Kidney tubule cell (primary cell): Measurements from ENCODE around the gene GAL3ST3.
A peak's percentile ranks its signal among the peaks of the same experiment; 100 is the strongest.

ENCODE experiments used
- DNase-seq: peaks from one replicate; pipeline ENCODE4 v3.0.0-alpha.2; 2018; ENCODE audit warnings: low spot score

GAL3ST3 gene

DNA sequence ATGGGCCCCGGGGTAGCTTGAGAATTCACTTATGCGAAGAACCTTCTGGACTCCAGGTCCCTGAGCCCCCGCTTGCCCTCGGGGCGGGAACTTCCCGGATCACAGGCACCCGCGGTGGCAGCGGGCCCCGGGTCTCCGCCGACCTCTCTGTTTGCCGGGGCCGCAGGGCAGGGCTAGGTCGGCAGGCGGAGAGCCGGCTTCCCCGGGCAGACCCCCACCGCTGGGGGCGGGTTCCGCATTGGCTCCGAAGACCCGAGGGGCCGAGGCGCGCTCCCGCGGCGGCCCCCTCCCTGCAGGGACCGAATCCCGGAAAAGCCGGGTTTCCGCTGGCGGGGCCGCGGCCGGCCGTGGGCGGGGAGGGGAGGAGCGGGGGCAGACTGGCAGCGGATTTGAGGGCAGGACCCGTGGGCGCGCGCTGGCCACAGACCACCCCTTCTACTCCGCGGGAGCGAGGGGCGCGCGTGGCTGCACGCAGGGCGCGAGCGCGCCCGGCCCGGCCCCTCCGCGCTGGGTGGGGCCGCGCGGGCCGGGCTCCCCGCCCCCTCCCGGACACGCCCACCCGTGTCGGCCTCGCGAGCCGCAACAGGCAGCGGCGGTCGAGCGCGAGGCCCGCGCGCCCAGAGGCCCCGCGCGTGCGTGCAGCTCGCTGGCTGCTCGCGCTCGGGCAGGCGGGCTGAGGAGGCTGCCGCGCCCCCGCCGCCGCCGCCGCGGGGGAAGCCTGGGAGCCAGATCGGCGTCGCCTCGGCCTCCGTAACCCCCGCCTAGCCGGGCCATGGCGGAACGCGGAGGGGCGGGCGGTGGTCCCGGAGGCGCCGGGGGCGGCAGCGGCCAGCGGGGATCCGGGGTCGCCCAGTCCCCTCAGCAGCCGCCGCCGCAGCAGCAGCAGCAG is 21.0 kb upstream of the GAL3ST3 start, which contains the start of gene PACS1:
Gene PACS1, plus strand, starts transcription at position 558 of the 889 bp plus-strand sequence. Its CDS starts 215 bp downstream, at position 773.
- peak; percentile 81 for DNase-seq

DNA sequence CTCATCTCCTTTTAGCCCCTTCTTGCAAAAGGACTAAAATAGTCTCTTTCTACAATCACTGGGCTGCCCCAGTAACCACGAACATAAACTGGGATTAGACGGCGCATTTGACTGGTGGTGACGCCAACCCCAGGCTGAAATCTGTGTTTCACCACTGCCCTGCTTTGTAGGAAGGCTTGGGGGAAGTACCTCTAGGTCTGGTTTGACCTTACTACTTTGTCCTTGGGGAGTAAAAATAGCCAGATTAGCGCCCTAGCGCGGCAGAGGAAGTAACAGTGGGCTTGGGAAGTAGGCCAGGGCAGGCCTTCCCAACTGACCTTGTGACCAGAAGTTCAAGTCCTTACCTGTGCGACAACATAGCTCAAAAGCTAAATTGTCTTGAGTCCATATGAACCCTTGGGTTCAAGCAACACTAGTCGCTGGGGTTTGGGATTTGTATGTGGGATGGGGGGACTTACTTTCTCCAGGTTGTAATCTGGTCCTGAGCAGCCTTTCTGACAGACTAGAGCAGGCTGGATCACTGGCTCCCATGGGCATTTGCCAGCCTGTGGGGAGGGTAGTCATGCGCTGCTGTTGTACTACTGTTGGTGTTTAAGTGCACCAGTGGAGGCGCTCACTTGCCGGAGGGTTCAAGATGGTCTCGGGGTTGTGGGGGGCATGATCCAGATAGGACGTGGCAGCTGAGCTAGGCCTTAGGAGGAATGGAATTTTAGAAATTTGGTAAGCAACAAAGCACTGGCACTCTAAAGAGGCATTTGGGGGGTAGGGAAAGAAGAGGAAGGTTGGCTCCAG is 20.2 kb upstream of the GAL3ST3 start:
- peak; percentile 66 for DNase-seq

- peak; percentile 74 for DNase-seq
Observed at GRCh38 chr11:66068154-66068821, 19.3 kb upstream of the GAL3ST3 start.

- DNase-seq = no peak
Observed at GRCh38 chr11:66067640-66068039, 18.7 kb upstream of the GAL3ST3 start.

DNA sequence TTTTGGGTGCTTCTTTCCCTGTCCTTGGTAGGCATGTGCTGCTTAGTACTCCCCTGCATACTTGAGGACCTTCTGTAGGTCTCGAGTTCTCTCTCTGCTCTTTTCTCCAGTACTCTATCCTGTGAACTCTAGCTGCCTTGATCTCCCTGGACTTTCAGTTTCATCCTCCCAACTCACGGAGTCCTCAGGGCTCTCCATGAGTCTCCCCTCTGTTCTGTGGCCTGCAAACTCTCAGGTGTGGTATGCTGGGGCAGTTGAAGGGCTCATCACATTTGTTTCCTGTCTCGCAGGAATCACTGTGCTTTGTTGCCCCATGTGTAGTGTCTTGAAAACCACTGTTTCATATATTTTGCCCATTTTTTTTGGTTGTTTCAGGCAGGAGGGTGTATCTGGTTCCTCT is 17.8 kb upstream of the GAL3ST3 start:
- no peak for DNase-seq

GRCh38 chr11:66064571-66064970 is 15.6 kb upstream of the GAL3ST3 start:
- no peak for DNase-seq

DNA sequence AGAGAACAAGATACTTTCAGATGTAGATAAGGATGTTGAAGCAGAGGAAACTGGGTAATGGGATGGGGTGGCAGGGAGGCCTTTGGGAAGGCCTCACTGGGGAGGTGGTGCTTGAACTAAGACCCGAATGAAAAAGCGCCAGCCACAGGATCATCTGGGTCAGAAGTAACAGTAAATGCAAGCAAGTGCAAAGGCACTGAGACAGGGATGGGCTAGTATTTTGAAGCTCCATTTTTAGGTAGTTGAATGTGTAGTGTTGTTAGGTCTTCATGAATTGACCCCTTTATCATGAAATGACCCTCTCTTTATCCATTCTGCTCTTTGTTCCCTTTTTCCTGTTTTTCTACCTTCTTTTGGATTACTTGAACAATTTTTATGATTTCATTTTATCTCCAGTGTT is 14.9 kb upstream of the GAL3ST3 start:
- DNase-seq = no peak

DNA sequence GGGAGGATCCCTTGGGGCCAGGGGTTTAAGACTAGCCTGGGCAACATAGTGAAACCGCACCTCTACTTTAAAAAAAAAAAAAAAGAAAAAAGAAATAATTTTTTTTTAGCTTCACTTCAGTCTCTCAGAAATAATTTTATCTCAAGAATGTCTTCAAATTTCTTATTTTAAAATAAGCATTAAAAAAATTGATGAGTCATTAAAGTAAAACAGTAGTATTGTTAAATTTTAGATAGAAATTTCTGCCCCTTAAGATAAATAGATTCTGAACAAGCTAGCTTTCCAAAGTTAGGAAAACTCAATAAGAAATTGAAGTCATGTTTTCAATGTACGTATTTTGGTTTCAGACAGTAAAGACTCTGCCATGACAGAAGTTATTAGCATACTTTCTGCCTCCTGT is 13.4 kb upstream of the GAL3ST3 start:
- no peak for DNase-seq

DNA sequence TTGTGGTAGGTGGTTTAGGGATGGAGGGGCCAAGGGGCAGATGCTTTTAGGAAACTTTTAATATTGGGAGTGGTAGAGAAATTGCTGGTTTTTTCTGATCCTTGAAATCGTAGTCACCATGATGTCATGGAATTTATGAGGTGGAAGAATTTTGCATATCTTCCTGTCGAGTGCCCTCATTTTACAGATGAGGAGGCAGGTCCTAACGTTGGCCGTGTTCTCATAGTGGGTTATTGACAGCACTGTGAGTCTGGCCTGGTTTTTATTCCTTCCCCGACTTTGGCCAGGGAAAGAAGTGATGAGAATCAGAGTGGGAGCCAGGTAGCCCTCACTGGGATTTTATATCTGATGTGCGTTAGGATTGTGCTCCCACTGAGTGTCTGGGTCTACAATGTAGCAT is 12.3 kb upstream of the GAL3ST3 start:
- DNase-seq = no peak

DNA sequence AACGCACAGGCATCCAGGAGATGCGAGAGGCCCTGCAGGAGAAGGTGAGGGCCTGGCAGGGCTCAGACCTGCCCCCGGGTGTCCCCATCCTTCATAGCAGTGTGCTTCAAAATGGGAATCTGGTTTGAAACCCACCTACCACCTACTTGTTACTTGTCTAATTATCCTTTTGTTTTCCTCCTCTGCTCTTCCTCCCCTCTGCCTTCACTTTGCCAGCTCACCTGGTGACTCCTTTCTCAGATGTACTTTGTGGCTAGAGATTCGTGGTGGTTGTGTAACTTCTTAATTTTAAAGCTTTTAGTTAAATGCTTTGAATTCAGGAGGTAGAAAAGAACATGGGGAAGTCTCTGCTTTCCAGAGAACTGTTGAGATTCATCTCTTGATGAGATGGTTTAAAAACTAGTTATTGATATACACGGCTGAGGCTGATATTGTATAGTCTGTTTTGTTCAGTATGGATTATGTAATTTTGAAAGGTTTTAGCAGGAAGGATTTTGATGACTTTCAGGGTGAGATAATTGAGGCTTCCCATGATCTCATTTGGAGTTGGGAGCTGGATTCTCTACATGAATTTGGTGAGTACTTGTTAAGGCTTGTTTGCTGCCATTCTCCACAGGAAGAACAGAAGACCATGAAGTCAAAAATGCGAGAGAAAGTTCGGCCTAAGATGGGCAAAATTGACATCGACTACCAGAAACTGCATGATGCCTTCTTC is 11.2 kb upstream of the GAL3ST3 start:
- DNase-seq = no peak

DNA sequence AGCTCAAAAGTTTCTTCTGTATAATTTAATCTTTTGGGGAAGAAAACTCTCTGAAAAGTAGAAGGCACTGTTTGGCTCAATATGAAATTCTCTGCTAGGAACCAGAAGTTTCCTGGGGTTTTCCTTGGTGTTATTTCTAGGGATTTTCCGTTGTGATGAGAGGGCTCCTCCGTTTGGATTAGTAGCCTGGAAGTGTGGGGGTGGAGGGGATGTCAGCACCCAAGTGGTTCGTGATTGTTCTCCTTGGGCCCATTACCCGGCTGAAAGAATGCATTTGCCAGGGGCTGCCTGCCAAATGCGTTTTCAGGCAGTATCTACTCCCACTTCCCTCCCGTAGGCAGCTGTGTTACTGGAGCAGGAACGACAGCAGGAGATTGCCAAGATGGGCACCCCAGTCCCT is 7.5 kb upstream of the GAL3ST3 start:
- DNase-seq = no peak

DNA sequence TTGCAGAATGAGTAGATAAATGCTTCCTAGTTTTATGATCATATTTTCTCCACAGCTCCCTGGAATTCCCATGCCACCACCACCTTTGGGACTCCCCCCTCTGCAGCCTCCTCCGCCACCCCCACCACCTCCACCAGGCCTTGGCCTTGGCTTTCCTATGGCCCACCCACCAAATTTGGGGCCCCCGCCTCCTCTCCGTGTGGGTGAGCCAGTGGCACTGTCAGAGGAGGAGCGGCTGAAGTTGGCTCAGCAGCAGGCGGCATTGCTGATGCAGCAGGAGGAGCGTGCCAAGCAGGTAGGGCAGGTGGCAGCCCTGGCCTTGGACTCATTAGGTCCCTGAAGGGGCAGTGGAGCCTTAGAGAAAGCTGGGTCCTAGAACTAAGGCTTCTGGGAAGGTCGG is 6.1 kb upstream of the GAL3ST3 start:
- DNase-seq = no peak

DNA sequence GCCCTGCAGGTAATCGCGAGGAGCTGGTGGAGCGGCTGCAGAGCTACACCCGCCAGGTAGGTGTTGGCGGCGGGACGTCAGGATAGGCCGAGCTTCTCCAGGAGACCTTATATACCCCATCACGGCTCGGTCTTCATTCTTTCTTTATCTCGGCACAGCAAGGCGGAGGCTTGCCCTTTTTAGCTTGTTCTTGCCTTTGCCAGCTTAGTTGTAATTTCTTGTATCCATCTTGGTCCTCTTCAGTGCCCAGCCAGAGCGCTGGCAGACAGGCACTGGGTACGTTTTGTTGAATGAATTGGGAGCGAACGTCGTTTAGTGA is 3.7 kb upstream of the GAL3ST3 start:
- no peak for DNase-seq

DNA sequence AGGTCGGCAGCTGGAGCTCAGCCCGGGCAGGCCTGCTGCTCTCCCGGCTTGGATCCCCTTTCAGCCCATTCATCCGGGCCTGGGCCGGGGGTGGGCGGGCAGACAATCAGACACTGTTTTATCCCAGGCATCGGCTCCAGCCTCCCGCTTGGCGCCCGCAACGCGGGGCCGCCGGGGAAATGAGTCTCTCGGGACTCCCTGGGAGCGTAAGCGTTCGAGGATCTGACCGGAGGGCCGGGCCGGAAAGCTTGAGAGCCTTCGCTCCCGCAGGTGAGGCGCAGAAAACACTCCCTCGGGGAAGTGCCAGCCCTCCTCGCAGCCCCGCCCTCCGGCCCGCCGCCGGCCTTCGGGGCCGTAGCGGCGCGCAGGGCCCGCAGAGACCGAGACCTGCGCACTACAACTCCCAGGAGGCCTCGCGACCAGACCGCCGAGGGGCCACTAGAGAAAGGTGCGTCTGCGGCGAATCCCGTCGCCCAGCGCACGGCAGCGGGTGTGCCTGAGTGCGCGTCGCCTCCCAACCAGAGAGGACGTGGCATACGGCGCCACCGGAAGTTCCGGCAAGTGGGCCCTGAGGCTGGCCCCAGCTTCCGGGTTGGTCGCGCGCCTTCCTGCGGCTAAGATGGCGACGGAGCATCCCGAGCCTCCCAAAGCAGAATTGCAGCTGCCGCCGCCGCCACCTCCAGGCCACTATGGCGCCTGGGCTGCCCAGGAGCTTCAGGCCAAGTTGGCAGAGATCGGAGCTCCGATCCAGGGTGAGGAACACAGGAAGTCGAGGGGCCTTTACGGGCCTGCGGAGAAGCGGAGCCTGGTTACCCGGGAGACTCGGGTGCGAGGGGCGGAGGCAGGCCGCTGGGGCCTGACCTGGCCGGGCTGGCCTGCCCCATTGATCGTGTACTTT is 3.1 kb upstream of the GAL3ST3 start, which contains the start of gene SF3B2:
Gene SF3B2, plus strand, starts transcription at position 599 of the 898 bp plus-strand sequence. Its CDS starts 21 bp downstream, at position 620.
- peak; percentile 99 for DNase-seq

DNA sequence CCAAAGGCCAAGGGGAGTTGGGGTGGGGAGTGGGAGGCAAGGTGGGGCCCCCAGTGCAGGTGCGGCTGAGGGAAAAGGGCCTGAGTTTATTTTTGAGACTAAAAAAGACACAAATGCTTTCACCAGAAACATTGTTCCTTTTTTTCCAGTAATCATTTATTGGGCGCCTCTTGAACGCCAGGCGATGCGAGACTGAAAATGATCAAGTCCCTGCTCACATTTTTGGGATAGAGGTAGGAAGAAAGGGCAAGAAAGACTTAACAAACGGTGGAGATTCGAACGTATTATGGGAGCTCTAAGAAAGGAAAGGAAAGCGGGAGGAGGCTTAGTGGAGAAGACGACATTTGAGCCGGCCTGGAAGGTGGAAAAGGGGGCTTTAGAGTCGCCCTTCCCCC is 2.4 kb upstream of the GAL3ST3 start:
- no peak for DNase-seq

- DNase-seq = no peak
Observed at GRCh38 chr11:66050581-66051231, 1.7 kb upstream of the GAL3ST3 start.

GRCh38 chr11:66047541-66048365 is 1.2 kb downstream of the GAL3ST3 start:
- peak; percentile 84 for DNase-seq

DNA sequence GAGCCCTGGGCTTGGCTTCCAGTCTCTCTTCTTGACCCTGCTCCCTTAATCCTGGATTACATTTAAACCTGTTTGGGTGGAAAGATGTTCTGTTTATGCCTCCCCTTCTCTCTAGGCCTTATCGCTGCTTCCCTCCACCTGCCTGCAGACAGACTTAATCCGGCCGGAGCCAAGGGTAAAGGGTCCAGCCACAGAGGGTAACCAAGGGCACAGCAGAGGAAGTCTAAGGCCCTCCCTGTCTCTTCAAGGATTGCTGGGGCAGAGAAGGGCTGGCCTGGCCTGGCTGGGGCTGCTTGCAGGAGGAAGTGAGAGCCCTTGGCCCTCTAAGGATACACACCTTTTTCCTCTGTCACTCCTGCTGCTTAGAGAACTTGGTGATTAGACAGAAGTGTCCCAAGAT is 2.1 kb downstream of the GAL3ST3 start:
- no peak for DNase-seq

DNA sequence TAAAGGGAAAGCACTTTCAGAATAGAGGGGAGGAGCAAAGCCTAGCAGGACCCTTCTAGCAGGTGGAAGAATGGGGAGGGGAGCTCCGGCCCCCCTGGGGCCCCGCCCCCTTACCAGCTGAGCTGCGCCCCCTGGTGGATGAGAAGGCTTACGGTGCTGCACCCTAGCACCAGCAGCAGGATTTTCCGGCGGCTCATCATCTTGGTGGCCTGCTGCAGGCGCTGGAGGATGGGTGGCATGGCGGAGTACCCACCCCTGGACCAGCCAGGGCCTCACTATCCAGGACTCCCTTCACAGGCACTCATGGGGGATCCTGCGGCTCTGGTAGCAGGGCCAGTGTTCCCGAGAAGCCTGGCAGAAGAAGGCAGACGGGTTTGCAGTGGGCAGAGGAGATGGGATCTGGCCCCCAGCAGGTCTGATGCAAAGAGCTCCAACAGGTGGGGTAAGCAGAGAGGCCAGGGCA is 3.8 kb downstream of the GAL3ST3 start:
- peak; percentile 70 for DNase-seq
